DMS 273 treated with DMSO at 0.1 percent for 48 hours (cell line): ENCODE results near the gene ZNF385C.
"Not testable (repeated sequence)": the region's sequence is repeated elsewhere in the genome, so short reads cannot be mapped to it uniquely, and the experiment has no call there.

ENCODE experiments used
- DNase-seq: peaks from one replicate; lab custom pipeline; 2025; lab: John Stamatoyannopoulos, UW

The ZNF385C gene

GRCh38 chr17:42019509-42020404 lies 78.5 kb downstream of the ZNF385C start, which contains the start of gene NKIRAS2:
Gene NKIRAS2 (plus strand): TSS chr17:42020090. CDS start chr17:42021578, 1,488 bp downstream.
- DNase-seq = peak; percentile 79

- DNase-seq = no peak
Measured at GRCh38 chr17:42018988-42019387, 79.3 kb downstream of the ZNF385C start.

- DNase-seq = no peak
Measured at GRCh38 chr17:42018339-42018738, 79.9 kb downstream of the ZNF385C start.

GRCh38 chr17:42017866-42018200 lies 80.4 kb downstream of the ZNF385C start:
- peak; percentile 57 for DNase-seq

- peak; percentile 76 for DNase-seq
Measured at GRCh38 chr17:42016941-42017865, 81.1 kb downstream of the ZNF385C start, which contains the start of gene DNAJC7. Gene DNAJC7 (minus strand): TSS chr17:42017439. CDS start chr17:42017416, 23 bp downstream.

- no peak for DNase-seq
Measured at GRCh38 chr17:42016411-42016831, 81.9 kb downstream of the ZNF385C start.

- DNase-seq = not testable (repeated sequence)
Measured at GRCh38 chr17:42013740-42014139, 84.5 kb downstream of the ZNF385C start.

GRCh38 chr17:42012363-42012762 lies 85.9 kb downstream of the ZNF385C start:
- DNase-seq = not testable (repeated sequence)

- DNase-seq = no peak
Measured at GRCh38 chr17:42010898-42011516, 87.3 kb downstream of the ZNF385C start.

- not testable (repeated sequence) for DNase-seq
Measured at GRCh38 chr17:42010266-42010680, 88.0 kb downstream of the ZNF385C start.

- DNase-seq = no peak
Measured at GRCh38 chr17:42009170-42009569, 89.1 kb downstream of the ZNF385C start.

GRCh38 chr17:42005166-42005565 lies 93.1 kb downstream of the ZNF385C start:
- no peak for DNase-seq

- no peak for DNase-seq
Measured at GRCh38 chr17:42002792-42003301, 95.4 kb downstream of the ZNF385C start.

- DNase-seq = no peak
Measured at GRCh38 chr17:42002175-42002791, 96.0 kb downstream of the ZNF385C start.

GRCh38 chr17:42001729-42002128 lies 96.5 kb downstream of the ZNF385C start:
- no peak for DNase-seq

GRCh38 chr17:42000413-42001133 lies 97.7 kb downstream of the ZNF385C start:
- DNase-seq = no peak

GRCh38 chr17:41998497-41998896 lies 99.8 kb downstream of the ZNF385C start:
- DNase-seq = no peak

GRCh38 chr17:41996855-41997164 lies 101.5 kb downstream of the ZNF385C start:
- no peak for DNase-seq

- no peak for DNase-seq
Measured at GRCh38 chr17:41992576-41992975, 105.7 kb downstream of the ZNF385C start.

GRCh38 chr17:41989702-41990419 lies 108.4 kb downstream of the ZNF385C start:
- no peak for DNase-seq
